Measurements from ENCODE around the gene RAB8B.

Gene RAB8B

GRCh38 chr15:63238796-63239195 lies 49.4 kb downstream of the RAB8B start:
- DNase-seq, result no peak

DNA sequence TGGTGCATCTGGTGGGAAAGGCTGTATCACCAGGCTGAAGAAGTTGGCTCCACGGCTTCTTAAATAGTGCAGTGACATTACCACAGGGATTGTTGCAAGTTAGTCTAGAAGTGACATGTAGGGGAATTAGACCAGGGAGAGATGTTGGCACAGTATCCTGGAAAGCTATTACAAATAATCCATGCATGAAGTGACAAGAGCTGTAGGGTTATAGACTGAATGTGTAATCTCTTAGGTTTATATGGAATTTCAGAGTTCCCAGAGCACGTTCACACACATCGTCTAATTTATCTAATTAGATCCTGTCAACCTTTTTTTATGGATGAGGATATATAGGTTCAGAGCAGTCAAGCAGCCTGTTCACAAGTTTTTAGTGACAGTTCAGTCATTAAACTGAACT lies 50.7 kb downstream of the RAB8B start:
- DNase-seq, result no peak

- no peak for DNase-seq
These were observed 51.9 kb downstream of the RAB8B start for GRCh38 chr15:63241316-63241715.

DNA sequence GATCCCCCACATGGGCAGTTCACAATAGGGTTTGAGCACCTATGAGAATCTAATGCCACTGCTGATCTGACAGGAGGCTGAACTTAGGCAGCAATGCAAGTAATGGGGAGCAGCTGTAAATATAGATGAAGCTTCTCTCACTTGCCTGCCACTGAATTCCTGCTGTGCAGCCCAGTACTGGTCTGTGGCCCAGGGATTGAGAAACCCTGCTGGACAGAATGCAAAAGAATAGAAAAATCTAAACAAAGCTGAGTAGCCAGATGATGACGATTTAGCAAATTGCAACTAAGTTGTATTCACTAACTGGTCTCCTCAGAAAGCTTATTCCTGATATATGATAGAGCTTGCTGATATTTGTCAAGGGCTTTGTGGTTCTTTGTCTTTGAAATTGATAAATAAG lies 53.7 kb downstream of the RAB8B start:
- no peak for DNase-seq

DNA sequence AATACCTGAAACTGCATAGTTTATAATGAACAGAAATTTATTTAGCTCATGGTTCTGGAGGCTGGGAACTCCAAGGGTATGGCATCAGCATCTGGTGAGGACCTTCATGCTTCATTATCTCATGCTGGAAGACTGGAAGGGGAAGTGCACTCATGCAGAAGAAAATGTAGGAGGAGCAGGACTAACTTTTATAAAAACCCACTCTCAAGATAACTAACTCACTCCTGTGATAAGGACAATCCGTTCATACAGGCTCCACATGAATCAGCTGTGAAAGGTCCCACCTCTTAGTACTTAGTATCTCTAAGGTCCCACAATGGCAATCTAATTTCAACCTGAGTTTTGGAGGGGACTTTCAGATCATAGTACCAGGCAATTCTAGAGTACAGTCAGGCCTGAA lies 54.4 kb downstream of the RAB8B start:
- DNase-seq, result no peak

DNA sequence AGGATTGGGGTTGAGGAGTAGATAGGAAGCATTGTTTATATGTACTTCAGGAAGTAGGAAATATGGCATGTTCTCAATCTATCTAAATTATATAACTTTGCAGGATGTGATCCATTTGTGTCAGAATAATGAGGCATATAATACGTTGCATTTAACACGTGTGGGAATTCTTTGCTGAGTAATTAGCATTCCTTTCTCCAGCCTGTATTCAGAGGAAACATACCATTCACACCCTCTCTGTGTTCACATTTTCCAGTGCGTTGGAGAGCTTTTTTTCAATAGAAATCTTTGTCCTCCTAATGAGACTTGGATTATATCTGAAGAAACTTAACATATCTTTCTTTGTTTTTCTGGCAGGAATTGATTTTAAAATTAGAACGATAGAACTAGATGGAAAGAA lies 55.0 kb downstream of the RAB8B start:
- DNase-seq, result no peak

DNA sequence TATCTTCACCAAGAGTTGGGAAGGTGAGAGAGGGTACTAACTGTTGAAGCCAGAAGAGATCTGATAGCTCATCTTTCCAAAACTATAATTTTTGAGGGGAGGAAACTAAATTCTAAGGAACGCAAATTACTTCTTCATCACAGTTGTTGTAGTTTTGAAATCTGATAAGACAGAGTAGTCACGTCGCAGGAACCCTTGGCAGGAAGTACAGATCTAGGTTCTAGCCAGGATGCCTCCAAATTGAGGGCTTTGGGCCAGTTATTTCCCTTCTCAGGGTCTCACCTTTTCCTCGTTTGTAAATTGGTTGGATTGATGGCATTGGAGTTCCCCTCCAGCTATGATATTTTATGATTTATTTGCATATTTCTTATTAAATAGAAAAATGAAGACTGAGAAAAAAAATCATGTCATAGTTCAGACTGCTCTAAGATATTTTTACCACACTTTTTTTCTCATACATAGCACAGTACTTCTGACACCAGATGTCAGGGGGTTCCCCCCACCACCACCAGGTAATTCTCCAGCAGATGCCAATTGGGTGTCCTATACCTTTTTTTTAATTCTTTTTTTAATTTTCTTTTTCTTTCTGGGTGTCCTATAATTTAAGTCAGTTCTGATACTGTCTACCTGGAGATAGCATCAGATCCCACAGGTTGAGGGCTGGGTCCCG lies 55.7 kb downstream of the RAB8B start:
- no peak for DNase-seq

GRCh38 chr15:63246691-63247469 lies 57.5 kb downstream of the RAB8B start:
- no peak for DNase-seq

DNA sequence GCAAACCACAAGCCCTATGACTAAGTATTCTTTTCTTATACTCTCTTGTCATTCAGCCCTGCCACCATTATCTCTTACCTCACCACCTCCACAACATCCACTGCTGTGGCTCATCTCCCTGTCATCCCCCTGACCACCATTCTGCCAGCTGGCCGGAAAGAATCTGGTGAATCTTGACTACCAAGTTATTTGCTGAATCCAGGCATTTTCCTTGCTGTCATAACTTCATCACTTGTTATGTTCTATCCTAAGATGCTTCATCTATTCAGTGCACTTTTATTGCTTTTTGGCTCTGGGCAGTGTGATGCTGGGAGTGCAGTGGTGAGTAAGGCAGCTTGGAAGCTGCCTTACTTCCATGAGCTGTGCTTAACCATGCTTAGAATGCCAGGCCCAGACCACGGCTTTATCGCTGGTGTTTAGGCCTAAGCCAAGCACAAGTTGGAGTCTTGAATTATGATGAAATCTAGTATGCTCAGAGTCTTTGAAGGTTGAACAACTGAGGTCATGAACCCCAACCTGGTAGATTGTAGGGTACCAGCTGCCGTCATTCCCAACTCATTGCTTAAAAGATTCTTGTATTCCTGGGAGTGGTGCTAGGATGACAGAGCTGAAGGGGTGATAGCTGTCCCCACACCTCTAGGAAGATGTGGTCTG lies 61.0 kb downstream of the RAB8B start:
- no peak for DNase-seq

DNA sequence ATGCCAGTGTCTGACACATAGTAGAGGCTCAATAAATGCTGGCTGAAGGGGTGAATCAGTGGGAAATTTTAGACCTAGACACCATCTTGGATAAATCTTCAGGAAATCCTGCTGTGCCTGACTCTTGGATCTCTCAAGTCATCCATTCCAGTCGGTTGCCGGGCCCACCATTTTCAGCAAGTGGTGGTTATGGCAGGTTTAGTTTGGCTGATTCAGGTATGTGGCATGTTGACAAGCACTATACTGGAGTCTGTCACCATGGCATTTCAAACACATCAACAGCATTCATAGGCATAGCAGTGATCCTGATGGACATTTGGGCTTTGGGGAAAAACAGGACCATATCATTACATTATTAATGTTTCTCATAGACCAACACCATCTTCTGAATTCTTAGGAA lies 62.3 kb downstream of the RAB8B start:
- DNase-seq, result no peak

DNA sequence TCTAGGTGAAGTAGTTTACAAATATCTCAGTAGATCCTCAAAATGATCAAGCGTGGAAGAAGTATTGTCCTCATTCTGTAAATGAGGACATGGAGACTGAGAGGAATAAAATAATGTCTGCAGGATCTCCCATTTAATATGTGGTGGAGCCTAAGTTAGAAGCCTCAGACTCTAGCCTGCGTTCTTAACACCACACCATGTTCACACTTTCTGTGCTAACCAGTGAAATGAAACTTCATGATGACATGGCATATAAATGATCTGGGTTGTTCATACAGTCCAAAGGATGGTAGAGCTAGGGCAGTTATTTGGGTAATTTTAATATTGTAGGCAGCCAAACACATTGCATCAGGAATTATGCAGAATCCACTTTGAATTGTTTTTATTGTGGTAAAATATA lies 62.9 kb downstream of the RAB8B start:
- no peak for DNase-seq

- DNase-seq, result no peak
These were observed 65.6 kb downstream of the RAB8B start for GRCh38 chr15:63254991-63255390.

DNA sequence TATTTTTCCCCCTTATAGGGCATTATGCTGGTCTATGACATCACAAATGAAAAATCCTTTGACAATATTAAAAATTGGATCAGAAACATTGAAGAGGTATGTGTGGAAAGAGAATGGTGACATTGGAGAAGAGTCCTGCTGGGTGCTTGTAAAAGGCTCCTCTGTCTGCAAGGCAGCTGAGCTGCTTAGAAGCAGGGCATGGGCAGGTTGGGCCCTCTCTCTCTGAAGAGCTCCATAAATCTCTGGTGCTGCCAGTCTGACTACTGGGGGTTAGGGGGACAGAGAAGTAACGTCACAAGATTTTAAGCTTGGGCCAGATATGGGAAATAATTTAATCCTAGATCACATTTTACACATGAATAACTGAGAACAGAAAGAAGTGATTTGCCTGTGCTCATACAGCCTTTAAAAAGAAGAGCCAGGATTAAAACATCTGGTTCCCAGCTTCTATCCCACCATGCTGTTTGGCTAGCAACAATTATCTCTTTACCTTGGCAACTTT lies 66.1 kb downstream of the RAB8B start:
- no peak for DNase-seq

- DNase-seq, result no peak
These were observed 67.2 kb downstream of the RAB8B start for GRCh38 chr15:63256433-63257274.

GRCh38 chr15:63258658-63259057 lies 69.3 kb downstream of the RAB8B start:
- DNase-seq, result no peak

GRCh38 chr15:63260791-63261190 lies 71.4 kb downstream of the RAB8B start:
- no peak for DNase-seq

DNA sequence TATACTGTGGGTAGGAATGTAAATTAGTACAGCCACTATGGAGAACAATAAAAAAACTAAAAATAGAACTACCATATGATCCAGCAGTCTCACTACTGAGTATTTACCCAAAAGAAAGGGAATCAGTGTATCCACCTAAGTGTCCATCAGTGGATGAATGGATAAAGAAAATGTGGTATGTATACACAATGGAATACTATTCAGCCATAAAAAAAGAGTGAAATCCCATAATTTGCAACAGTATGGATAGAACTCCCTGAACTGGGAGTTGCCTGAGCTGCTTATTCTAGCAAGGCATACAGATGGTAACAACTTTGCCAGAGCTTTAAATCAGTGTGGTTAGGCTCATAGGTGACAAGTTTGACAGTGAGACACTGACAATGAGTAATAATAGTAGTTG lies 71.9 kb downstream of the RAB8B start:
- no peak for DNase-seq

DNA sequence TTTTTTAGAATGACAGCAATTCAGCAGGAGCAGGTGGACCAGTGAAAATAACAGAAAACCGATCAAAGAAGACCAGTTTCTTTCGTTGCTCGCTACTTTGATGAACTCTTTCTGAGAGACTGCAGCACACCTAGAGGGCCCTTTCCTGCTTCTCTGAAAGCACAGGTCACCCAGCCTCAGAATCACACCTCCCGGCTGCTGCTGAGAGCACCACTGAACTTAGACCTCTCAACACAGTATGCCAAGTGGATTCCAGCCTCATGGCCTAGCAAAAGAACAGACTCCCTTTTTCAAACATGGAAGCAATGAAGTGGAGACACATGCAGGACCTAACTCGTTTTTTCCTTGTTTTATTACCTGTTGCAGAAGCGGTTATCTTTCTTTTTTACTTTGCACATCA lies 74.1 kb downstream of the RAB8B start:
- DNase-seq, result no peak

DNA sequence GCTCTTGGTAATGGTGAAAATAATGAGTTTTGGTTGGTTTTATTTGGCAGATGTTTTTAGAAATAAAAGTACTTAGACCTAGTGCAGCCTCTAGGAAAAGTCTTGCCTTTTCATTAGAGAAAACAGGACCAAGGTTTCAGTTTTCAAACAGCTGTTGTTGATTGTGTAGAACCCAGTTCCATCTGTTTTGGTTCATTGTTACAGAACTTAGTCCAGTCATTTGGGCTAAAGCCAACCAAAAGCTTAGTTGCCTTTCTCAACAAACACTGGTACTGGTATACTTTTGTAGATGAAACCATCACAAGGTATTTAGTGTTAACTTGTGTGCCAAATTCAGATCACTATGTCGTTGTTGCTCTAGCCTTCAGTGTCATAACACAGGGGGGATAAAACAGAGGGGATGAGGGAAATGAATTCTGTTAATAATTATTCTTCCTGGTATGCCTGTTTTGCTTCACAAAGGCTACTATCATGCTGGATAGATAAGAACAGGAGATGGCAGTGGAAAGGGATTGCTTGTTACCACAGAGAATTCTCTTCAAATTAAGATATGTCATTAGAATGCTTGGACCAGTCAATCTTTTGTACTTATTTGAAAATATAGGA lies 75.4 kb downstream of the RAB8B start:
- no peak for DNase-seq

- no peak for DNase-seq
These were observed 85.0 kb downstream of the RAB8B start for GRCh38 chr15:63274427-63274826.

DNA sequence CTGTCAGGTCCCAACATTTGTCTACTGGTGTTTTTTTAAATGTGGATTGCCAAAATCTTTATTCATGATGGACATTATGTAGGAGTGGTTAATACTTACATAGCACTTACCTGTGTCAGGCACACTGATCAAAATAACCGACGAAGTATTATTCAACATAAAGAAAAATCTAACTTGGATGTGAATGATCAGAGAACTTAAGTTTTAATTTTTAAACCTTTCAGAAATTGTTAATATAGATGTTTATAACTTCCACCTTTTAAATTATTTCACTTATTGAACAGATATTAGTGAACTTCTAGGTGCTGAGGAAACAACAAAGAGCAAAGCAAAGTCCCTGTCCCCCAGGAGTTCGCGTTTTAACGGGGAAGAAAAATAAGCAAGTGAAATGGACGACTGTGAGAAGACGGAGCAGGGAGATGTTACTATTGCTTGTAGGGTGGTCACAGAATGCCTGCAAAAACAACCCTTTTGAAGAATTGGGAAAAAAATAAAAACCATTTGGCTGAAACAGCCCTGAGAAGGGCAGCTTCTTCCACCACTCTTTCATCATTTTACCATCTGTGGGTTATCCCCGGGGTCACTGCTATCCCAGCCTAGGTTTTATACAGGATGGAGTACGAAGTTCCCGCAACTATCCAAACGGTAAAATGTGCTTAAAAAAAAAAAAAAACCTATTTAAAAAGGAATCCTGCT lies 87.1 kb downstream of the RAB8B start:
- no peak for DNase-seq

Data from activated gamma-delta T cell treated with Interleukin-2 at 50 U/mL for 16 hours (primary cell).